SU-DHL-6 (cell line): ENCODE results near the gene C20orf96.

Experiments used
- H2AFZ ChIP-seq: fragments of 200-600 bp; sonication (generic); 2 replicates; pipeline ENCODE4 v1.6.1; 2014; ENCODE audit warnings: low read depth, mild to moderate bottlenecking, moderate library complexity, mixed read lengths, antibody characterized with exemption, low read length; ENCODE audit not compliant: severe bottlenecking
- H3F3A ChIP-seq: fragments of 200-600 bp; shearing (Covaris generic); 2 replicates; pipeline ENCODE4 v1.6.0; 2016; ENCODE audit warnings: antibody characterized with exemption, mild to moderate bottlenecking; ENCODE audit not compliant: insufficient read depth
- H3K27ac ChIP-seq: fragments of 200-600 bp; sonication (generic); 2 replicates; pipeline ENCODE4 v1.5.1; 2016; ENCODE audit warnings: low read depth, mild to moderate bottlenecking, low read length, moderate library complexity, mixed read lengths
- H3K27me3 ChIP-seq: fragments of 200-600 bp; sonication (generic), shearing (Covaris generic); 2 replicates; pipeline ENCODE4 v1.6.0; 2014; ENCODE audit warnings: mild to moderate bottlenecking, low read length
- H3K36me3 ChIP-seq: fragments of 200-600 bp; sonication (generic); 2 replicates; pipeline ENCODE4 v1.6.1; 2014; ENCODE audit warnings: mild to moderate bottlenecking, low read length, mixed read lengths
- H3K4me2 ChIP-seq: fragments of 300-600, 200-600 bp; shearing (Covaris generic), sonication (generic); 2 replicates; pipeline ENCODE4 v1.6.0; 2014; ENCODE audit warnings: low read length, low read depth, mild to moderate bottlenecking; ENCODE audit not compliant: poor library complexity, severe bottlenecking
- H3K4me3 ChIP-seq: fragments of 200-600 bp; sonication (generic); 2 replicates; pipeline ENCODE4 v1.5.1; 2014; ENCODE audit warnings: antibody characterized with exemption, low read length, mild to moderate bottlenecking, mixed read lengths; ENCODE audit not compliant: insufficient read depth, poor library complexity, severe bottlenecking
- H3K79me2 ChIP-seq: fragments of 200-600 bp; sonication (generic); 2 replicates; pipeline ENCODE4 v1.6.1; 2014; ENCODE audit warnings: mild to moderate bottlenecking, low read length, moderate library complexity; ENCODE audit not compliant: insufficient read depth
- H3K9ac ChIP-seq: fragments of 200-600 bp; sonication (generic); 2 replicates; pipeline ENCODE4 v1.7.0; 2014; ENCODE audit warnings: mild to moderate bottlenecking, low read length
- H3K9me2 ChIP-seq: fragments of 200-600 bp; sonication (generic); replicated peaks from 2 replicates; pipeline ENCODE4 v1.6.1; 2014; ENCODE audit warnings: low read length; ENCODE audit not compliant: insufficient read depth
- H3K9me3 ChIP-seq: fragments of 200-600 bp; sonication (generic); 2 replicates; pipeline ENCODE4 v1.6.1; 2014; ENCODE audit warnings: low read length, mixed read lengths; ENCODE audit not compliant: insufficient read depth
- H4K20me1 ChIP-seq: fragments of 200-600 bp; sonication (generic); 2 replicates; pipeline ENCODE4 v1.6.1; 2014; ENCODE audit warnings: low read depth, mild to moderate bottlenecking, antibody characterized with exemption, low read length, moderate library complexity, mixed read lengths
- CTCF ChIP-seq: fragments of 200-600 bp; sonication (generic); IDR thresholded peaks from one replicate; pipeline ENCODE4 v1.5.1; 2017; ENCODE audit warnings: antibody characterized with exemption, mild to moderate bottlenecking, low read length, moderate library complexity; ENCODE audit not compliant: insufficient read depth, poor library complexity, severe bottlenecking
- EZH2phosphoT487 ChIP-seq: fragments of 200-600 bp; sonication (generic), shearing (Covaris generic); conservative IDR thresholded peaks from 2 replicates; pipeline ENCODE4 v1.6.1; 2018; ENCODE audit warnings: mild to moderate bottlenecking, antibody characterized with exemption, low read length, moderate library complexity, mixed read lengths

Gene C20orf96

GRCh38 chr20:276620-277495 is 13.7 kb downstream of the C20orf96 start:
- Histone ChIP-seq H3K27ac (no peak overlapping the region), H3K9ac (no peak overlapping the region), H2AFZ (no peak overlapping the region)

DNA sequence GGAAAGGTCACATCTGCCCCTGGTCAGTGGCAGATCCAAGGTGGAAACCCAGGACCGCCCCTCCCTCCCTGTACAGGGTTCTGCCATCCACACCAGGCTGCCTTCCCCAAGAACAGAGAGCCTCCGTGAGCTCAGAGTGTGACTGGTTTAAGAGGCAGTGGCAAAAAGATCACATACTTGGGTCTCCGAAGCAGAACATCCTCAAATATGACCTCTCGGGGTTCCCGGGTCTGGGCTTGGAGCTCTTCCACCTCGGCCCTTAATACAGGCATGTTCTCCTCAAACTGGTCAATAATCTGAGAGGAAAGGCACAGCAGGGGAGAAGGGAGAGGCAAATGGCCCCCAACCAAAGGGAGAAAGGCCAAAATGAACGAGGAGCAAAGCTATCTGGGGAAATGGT is 14.8 kb downstream of the C20orf96 start:
- H3F3A ChIP-seq: no peaks in the 10 kb centered on the region
- no peak overlapping the region for H3K4me2 ChIP-seq
- no peak overlapping the region for H3K9ac ChIP-seq
- H3K27me3 ChIP-seq: no peaks in the 10 kb centered on the region
- H3K36me3 ChIP-seq: no peaks in the 10 kb centered on the region
- H3K9me3 ChIP-seq: no peaks in the 10 kb centered on the region
- H3K79me2 ChIP-seq: no peaks in the 10 kb centered on the region
- TF ChIP-seq CTCF (no peak), EZH2phosphoT487 (no peak)
- H3K27ac ChIP-seq: no peak overlapping the region
- no peaks in the 10 kb centered on the region for H3K9me2 ChIP-seq
- no peak overlapping the region for H2AFZ ChIP-seq
- H3K4me3 ChIP-seq: no peak overlapping the region
- H4K20me1 ChIP-seq: no peaks in the 10 kb centered on the region

More at GRCh38 chr20:276620-277495, 13.7 kb downstream of the C20orf96 start:
- no peaks in the 10 kb centered on the region for H3F3A ChIP-seq
- H4K20me1 ChIP-seq: no peaks in the 10 kb centered on the region
- no peaks in the 10 kb centered on the region for H3K27me3 ChIP-seq
- no peak overlapping the region for H3K4me3 ChIP-seq
- no peaks in the 10 kb centered on the region for H3K9me2 ChIP-seq
- no peak for TF ChIP-seq CTCF
- no peak for TF ChIP-seq EZH2phosphoT487
- no peak overlapping the region for H3K4me2 ChIP-seq
- no peaks in the 10 kb centered on the region for H3K79me2 ChIP-seq
- no peaks in the 10 kb centered on the region for H3K9me3 ChIP-seq
- H3K36me3 ChIP-seq: no peaks in the 10 kb centered on the region

GRCh38 chr20:273884-274283 is 16.7 kb downstream of the C20orf96 start:
- no peaks in the 10 kb centered on the region for H3K27me3 ChIP-seq
- H3F3A ChIP-seq: no peaks in the 10 kb centered on the region
- no peak for TF ChIP-seq EZH2phosphoT487
- TF ChIP-seq CTCF: no peak
- H3K9me3 ChIP-seq: no peaks in the 10 kb centered on the region
- H4K20me1 ChIP-seq: no peaks in the 10 kb centered on the region
- no peaks in the 10 kb centered on the region for H3K9me2 ChIP-seq
- no peaks in the 10 kb centered on the region for H3K79me2 ChIP-seq
- no peak overlapping the region for H3K4me3 ChIP-seq
- no peak overlapping the region for H3K4me2 ChIP-seq
- no peak overlapping the region for H3K27ac ChIP-seq
- no peaks in the 10 kb centered on the region for H3K36me3 ChIP-seq
- no peak overlapping the region for H2AFZ ChIP-seq
- no peak overlapping the region for H3K9ac ChIP-seq
